H54 (cell line): ENCODE measurements around the gene CTSK.
"Not testable (repeated sequence)": the region's sequence is repeated elsewhere in the genome, so short reads cannot be mapped to it uniquely, and the experiment has no call there.

Experiments used
- DNase-seq: peaks from one replicate; pipeline ENCODE4 v3.0.0; 2011; ENCODE audit warnings: low spot score, mixed read lengths; ENCODE audit not compliant: insufficient read length
- FAIRE-seq: peaks from 3 replicates; lab custom pipeline; 2011; peaks lifted over from hg19 to GRCh38; lab: Jason Lieb, UNC
- POLR2A ChIP-seq: IDR thresholded peaks from 2 replicates; pipeline ENCODE4 v1.6.1; 2011; ENCODE audit warnings: low read depth, mild to moderate bottlenecking, low read length

CTSK gene

DNA sequence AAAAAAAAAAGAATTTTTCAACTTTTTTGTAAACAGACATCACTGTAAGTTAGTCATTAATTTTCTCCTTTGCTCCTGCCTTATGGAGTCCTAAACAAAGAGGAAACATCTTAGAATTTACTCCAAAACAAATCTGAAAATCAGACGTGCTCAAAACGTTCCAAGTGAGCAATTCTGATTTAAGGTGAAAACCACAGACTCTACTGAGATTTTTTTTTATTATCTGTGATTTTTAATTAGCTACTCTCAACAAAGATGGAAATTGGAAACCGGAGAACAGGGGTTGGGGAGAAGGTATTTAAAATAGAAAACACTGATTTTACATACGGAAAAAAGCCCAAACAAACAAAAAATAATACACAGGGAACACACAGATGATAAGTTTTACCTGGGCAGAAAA lies 7.8 kb upstream of the CTSK start:
- FAIRE-seq (no peak), DNase-seq (no peak)
- TF ChIP-seq POLR2A, result no peak

DNA sequence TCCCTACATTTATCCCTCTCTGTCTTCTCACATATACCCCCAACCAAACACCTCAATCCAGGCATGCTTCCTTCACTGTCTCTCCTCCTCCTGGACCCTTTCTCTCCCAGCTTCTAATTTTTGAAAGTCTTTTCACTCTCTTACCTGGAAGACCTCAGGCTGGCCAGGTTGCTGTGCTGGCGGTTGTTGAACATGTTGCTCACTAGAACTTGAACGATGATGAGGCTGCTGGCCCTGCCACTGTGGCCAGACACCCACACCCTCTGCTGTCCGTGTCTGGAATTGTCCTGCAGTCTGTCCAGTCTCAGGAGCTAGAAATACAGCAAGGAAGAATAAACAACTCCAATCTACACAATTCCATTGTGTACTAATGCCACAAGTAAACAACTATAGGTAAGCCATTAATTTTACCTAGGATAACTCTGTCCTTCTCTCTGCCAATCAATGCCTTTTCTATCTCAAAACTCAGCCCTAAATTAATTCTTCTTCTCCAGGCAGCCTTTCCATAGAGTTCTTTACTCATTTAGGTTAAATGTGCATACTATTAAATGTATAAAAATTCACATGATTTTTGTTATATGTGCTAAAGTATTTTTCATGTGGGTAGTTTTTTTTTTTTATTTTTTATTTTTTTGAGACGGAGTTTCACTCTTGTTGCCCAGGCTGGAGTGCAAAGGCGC lies 5.1 kb upstream of the CTSK start:
- peak; percentile 40 for DNase-seq
- FAIRE-seq, result peak; percentile 61
- TF ChIP-seq POLR2A, result no peak

DNA sequence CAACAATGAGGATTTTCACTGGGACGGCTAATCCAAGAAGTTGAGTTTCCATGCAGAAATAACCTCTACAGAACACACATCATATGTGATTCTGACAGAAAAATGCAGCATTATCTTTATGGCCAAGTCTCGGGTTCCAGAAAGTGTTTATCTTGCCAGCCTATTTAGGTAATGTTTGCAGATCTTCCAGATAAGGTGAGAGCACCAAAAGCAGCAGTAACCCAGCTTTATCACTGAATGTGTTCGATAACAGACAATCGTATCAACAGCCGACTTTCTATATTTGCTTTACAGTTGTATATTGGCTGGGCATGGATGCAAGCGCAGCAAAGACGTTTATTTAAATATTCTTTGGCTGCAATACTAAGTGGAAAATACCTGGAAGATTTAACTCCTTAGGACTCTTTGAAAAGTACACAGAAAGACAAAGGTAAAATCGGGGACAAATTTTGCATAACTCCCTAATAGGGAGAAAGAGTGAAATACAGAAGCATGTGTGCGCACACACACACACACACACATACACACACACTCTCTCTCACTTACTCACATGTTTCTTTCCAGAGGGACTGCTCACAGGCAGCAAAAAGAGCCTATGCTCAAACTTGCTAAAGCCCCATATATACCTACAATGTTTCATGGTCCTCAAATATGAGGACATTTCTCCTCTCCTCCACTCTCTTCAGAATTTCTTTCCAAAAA lies 3.0 kb upstream of the CTSK start:
- DNase-seq (no peak), FAIRE-seq (no peak)
- no peak for TF ChIP-seq POLR2A

DNA sequence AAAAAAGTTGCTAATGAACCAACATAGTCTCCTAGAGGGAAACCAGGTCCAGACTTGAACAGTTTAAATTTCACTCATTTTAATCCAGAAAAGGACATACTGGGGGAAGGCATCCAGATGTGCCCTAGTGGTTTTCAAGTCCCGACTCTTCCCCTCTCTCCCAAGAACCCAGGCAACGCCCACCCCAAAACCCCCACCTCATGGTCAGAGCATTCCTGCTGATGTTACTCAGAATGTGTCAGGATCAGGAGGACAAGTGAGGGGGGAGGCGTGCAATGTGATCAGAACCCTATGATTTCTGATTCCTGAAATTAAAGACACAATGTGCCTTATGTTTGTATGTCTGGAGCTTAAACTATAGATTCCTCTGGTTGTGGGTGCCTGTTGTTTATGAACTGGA lies 1.6 kb upstream of the CTSK start:
- peak; percentile 14 for DNase-seq
- no peak for FAIRE-seq

DNA sequence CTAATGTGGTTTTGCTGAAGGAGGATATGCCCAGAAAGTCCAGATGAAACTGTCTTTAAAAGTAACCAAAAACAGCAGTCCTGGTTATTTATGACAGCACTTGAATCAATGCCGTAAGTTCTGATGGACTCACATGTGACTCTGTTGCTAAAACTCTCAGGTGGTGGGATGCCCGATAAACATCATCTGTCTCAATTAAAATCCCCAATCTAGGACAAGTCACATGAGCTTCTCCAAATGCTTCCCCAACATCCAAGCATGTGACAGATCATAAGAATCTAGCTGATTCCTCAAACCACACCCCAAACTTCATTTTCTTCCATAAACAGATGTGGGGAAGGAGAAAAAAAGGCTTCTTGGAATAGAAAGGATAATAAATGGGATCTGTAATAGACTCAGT lies 786 bp upstream of the CTSK start:
- FAIRE-seq (no peak), DNase-seq (no peak)
- TF ChIP-seq POLR2A, result no peak

More for the DNA sequence above, 1.6 kb upstream of the CTSK start:
- TF ChIP-seq POLR2A, result no peak

DNA sequence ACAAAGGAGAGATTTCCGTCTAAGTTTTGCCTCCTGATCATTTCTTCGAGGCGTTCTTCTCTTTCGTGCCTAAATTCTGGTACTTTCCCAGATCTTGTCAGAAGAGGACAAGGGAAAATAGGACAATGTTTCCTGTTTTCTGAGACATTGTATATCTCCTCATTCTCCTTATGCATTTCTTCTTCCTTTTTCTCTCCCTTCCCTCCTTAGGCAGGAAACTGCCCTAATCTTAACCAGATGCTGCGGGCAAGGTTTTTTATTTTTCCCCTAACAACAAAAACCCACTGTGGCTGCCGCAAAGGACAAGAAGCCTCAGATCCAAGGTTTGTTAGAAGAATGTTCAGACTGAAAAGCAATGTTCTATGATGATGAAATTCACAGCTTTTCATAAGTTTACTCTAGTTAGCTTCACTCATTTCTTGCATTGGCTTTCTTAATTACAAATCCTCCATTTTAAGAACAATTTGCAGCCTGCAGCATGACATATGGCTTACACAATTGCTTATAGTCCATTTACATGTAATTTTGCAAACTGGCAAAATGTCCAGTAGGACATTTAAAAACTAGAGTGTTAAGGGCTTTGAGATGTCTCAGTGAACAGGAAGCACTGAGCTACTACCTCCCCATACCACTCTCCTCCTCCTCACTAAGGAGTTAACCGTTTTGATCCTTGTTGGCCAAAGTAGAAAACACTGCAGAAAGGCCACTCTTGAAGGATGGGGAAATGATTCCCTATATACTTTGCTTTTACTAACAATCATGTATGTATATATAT lies 624 bp downstream of the CTSK start:
- FAIRE-seq (no peak), DNase-seq (no peak)
- no peak for TF ChIP-seq POLR2A

DNA sequence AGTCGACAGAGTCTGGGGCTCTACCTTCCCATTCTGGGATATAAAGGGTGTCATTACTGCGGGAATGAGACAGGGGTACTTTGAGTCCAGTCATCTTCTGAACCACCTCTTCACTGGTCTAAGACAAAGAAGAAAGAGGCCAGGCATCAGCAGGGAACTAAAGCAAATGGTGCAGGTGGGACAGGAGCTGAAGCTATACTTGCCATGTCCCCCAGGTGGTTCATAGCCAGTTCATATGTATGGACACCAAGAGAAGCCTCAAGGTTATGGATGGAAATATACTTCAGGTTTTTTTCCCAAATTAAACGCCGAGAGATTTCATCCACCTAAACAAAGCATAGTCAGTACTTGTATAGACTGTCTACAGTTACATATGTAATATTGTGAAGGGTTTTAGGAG lies 2.2 kb downstream of the CTSK start:
- FAIRE-seq, result no peak
- no peak for DNase-seq
- no peak for TF ChIP-seq POLR2A

DNA sequence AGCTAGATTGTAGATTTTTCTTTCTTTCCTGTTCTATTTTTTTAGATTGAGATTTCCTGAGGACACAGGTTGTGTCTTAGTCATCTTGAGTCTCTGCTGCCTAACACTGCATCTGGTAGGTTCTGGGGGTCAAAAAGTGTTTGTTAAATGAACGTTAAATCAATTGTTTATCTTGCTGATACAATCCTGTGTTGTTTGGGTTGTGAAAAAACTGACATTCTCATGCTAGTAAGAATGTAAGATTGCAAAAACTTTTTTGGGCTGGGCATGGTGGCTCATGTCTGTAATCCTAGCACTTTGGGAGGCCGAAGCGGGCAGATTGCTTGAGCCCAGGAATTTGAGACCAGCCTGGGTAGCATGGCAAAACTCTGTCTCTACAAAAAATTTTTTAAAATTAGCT lies 3.4 kb downstream of the CTSK start:
- DNase-seq (no peak), FAIRE-seq (no peak)
- no peak for TF ChIP-seq POLR2A

DNA sequence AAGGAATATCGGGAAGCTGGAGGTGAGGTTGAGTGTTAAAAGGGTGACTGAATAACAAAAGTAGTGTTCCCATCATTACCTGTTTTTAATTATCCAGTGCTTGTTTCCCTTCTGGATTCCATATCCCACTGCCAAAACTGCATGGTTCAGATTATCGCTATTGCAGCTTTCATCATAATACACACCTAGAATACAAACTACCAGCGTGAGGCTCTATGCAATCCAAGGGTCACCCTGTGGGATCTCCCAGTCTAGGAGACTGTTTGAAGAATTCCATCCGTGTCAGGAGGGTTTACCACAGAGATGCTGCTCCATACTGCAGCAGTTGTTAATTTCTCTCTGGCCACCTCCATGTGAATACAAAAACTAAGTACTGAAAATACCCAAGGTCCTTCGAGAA lies 9.0 kb downstream of the CTSK start:
- FAIRE-seq (no peak), DNase-seq (no peak)
- TF ChIP-seq POLR2A, result no peak

DNA sequence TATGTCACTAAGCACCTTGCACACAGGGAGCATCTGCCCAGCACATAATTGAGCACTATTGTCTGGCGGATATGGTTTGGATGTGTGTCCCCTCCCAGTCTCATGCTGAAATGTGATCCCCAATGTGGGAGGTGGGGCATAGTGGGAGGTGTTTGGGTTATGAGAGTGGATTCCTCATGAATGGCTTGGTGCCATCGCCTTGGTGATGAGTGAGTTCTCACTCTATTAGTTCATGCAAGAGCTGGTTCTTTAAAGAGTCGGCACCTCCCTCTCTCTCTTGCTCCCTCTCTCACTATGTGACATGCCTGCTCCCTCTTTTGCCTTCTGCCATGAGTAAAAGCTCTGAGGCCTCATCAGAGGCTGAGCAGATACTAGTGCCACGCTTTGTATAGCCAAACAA lies 9.5 kb downstream of the CTSK start:
- FAIRE-seq, result no peak
- no peak for DNase-seq
- no peak for TF ChIP-seq POLR2A

DNA sequence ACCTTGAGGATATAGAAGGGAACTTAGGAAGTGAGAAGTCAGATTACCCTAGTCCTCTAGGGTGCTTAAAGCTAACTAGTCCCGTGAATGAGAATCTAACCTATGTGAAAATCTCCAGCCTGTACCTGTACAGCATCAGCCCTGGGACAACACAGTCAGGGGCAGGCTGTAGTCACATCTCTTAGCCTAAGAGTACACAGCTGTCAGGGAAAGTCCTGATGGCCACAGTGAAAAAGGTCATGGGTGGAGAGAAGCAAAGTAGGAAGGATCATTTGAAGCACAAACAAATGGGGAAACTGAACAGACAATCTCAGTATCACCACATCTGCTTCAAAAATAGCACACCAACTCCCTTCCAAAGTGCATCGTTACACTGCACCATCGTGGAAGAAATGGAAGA lies 11.7 kb downstream of the CTSK start:
- FAIRE-seq (no peak), DNase-seq (no peak)

DNA sequence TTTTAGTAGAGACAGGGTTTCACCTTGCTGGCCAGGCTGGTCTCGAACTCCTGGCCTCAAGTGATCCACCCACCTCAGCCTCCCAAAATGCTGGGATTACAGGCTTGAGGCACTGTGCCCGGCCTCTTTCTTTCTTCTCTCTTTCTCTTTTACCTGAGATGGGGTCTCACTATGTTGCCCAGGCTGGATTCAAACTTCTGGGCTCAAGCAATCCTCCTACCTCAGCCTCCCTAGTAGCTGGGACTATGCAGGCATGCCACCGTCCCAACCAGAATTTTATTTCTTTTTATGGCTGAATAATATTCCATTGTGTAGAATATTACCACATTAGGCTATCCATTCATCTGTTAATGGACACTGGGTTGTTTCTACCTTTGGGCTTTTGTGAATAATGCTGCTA lies 14.3 kb downstream of the CTSK start:
- FAIRE-seq, DNase-seq: not testable (repeated sequence)

More for the DNA sequence above, 11.7 kb downstream of the CTSK start:
- no peak for TF ChIP-seq POLR2A

DNA sequence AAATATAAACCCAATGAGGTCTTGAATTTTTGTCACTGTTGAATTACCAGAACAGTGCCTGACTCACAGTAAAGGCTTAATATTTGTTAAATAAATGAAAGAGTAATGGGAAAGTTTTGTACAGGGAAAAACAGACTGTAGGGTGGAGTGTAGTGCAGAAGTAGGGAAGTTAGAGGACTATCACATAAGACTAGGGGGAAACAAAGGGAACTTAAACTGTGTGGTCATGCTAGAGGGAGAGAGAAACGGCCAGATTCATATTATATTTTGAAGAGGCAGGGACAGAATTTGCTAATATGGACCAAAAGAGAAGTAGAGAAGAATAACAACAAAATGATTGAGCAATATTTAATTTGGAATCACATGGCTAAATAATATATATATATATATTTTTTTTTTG lies 14.8 kb downstream of the CTSK start:
- no peak for TF ChIP-seq POLR2A
- no peak for DNase-seq
- FAIRE-seq, result no peak

DNA sequence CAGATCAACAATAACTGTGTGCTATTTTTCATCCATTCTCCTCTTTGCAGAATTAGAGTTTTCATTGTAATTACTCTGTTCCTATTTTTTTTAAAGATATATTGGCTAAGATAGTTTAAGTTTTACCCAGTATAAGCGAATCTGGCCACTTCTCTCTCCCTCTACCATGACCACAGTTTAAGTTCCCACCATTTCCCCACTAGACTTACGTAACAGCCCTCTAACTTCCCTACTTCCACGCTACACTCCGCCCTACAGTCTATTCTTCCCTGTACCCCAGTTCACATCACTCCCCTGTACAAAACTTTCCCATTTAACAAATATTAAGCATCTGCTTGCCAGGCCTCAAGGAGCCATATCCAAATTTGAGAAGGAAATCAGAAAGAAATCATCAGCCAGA lies 16.5 kb downstream of the CTSK start:
- DNase-seq (no peak), FAIRE-seq (no peak)

More for the DNA sequence above, 16.5 kb downstream of the CTSK start:
- no peak for TF ChIP-seq POLR2A
